Measurements from ENCODE around the gene TNFRSF19.

- TF ChIP-seq CTCF (IDR thresholded peaks at IDR 0.05): no peak
- TF ChIP-seq POLR2A (IDR thresholded peaks at IDR 0.05): no peak
These were observed 108.6 kb downstream of the TNFRSF19 start for GRCh38 chr13:23678795-23679194.

Data from body of pancreas (tissue), 4 donors.